Measurements from ENCODE around the gene GMPPB.
A peak's percentile ranks its signal among the peaks of the same experiment; 100 is the strongest.
"Not testable (repeated sequence)": the region's sequence is repeated elsewhere in the genome, so short reads cannot be mapped to it uniquely, and the experiment has no call there.

The GMPPB gene

DNA sequence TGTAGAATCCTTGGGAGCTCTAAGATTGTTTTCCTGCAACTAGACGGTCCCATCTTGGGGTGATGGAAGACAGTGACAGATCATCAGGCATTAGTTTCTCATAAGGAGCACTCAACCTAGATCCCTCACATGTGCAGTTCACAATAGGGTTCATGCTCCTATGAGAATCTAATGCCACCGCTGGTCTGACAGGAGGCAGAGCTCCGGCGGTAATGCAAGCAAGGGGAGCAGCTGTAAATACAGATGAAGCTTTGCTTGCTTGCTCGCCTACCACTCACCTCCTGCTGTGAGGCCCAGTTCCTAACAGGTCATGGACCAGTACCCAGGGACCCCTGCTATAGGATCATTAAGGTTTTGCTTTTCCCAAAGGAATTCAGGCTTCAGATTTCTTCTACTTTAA, 25.1 kb upstream of the GMPPB start:
- not testable (repeated sequence) for ATAC-seq (replicated peaks; ENCODE audit: extremely low read depth, poor library complexity, severe bottlenecking); H3K9me3 Mint-ChIP-seq; H3K4me3 Mint-ChIP-seq; H3K27ac Mint-ChIP-seq (ENCODE audit: low read depth); DNase-seq (ENCODE audit: low spot score in 2 of 2); H3K27me3 Mint-ChIP-seq
- Mint-ChIP-seq H3K4me1 (peaks cover 37% of the 10 kb centered on the region), H3K36me3 (ENCODE audit: insufficient read depth) (peaks cover 24% of the 10 kb centered on the region)

DNA sequence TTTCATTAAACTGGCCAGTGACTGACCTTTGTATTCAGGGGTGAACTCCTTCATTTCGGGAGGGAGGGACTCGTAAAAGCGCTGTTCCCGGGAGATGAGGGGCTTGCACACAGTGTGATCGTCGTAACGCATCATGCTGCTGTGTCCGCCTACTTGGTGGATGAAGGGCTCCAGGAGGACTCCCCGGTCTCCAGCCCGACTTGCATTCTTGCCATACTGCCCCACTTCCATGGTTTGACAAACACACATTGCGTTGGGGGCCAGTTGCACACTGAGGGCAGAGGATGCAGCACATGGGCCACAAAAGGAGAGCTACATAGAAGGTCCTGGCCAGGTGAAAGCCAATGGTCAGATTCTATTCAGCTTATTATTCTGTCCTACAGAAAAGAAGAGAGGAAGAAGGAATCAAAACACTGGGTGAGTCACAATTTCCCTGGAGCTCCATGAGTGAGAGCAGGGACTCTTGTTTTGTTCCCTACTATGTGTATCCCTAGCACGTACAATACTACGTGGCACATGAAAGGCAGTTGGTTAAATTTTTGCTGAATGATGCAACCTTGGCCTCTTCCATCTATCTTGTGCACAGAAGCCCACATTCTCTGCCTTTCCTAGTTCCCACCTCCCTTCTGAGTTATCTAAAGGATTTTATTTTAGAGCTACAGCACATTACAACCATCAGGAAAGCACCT, 24.2 kb upstream of the GMPPB start:
- Mint-ChIP-seq H3K4me3 (no peak overlapping the region), H3K27me3 (no peaks in the 10 kb centered on the region), H3K27ac (ENCODE audit: low read depth) (no peak overlapping the region), H3K9me3 (no peaks in the 10 kb centered on the region), H3K4me1 (peaks cover 29% of the 10 kb centered on the region), H3K36me3 (ENCODE audit: insufficient read depth) (peaks cover 26% of the 10 kb centered on the region)
- no peak for DNase-seq (ENCODE audit: low spot score in 2 of 2)
- ATAC-seq (replicated peaks; ENCODE audit: extremely low read depth, poor library complexity, severe bottlenecking) = no peak

DNA sequence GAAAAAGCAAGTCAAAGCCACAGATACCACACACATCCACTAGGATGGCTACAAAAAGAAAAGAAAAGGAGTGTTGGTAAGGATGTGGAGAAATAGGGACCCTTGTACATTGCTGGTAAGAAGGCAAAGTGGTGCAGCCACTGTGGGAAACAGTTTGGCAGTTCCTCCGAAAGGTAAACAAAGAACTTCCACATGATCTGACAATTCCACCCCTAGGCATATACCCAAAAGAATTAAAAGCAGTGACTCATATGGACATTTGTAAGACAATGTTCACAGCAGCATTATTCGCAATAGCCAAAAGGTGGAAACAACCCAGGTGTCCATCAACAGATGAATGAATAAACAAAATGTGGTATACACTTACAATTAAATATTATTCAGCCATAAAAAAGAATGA, 22.2 kb upstream of the GMPPB start:
- ATAC-seq (replicated peaks; ENCODE audit: extremely low read depth, poor library complexity, severe bottlenecking) (no peak), DNase-seq (ENCODE audit: low spot score in 2 of 2) (no peak)
- peaks cover 26% of the 10 kb centered on the region for H3K4me1 Mint-ChIP-seq
- H3K4me3 Mint-ChIP-seq = no peak overlapping the region
- no peak overlapping the region for H3K27ac Mint-ChIP-seq (ENCODE audit: low read depth)
- peaks cover 30% of the 10 kb centered on the region for H3K36me3 Mint-ChIP-seq (ENCODE audit: insufficient read depth)
- no peaks in the 10 kb centered on the region for H3K27me3 Mint-ChIP-seq
- no peaks in the 10 kb centered on the region for H3K9me3 Mint-ChIP-seq

DNA sequence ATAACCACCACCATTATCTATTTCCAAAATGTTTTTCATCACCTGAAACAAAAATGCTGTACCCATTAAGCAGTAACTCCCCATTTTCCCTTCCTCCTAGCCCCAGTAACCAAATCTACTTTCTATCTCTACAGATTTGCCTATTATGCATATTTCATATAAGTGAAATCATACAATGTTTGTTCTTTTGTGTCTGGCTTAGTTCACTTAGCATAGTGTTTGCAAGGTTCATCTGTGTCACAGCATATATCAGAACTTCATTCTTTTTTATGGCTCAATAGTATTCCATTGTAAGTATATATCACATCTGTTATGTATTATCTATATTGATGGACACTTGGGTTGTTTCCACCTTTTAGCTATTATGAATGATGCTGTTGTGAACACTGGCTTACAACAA, 16.7 kb upstream of the GMPPB start:
- Mint-ChIP-seq H3K9me3 (no peaks in the 10 kb centered on the region), H3K4me3 (no peak overlapping the region), H3K36me3 (ENCODE audit: insufficient read depth) (peaks cover 36% of the 10 kb centered on the region), H3K27me3 (no peaks in the 10 kb centered on the region), H3K27ac (ENCODE audit: low read depth) (peak overlapping the region; percentile 23), H3K4me1 (peaks cover 15% of the 10 kb centered on the region)
- DNase-seq (ENCODE audit: low spot score in 2 of 2) (no peak), ATAC-seq (replicated peaks; ENCODE audit: extremely low read depth, poor library complexity, severe bottlenecking) (no peak)

DNA sequence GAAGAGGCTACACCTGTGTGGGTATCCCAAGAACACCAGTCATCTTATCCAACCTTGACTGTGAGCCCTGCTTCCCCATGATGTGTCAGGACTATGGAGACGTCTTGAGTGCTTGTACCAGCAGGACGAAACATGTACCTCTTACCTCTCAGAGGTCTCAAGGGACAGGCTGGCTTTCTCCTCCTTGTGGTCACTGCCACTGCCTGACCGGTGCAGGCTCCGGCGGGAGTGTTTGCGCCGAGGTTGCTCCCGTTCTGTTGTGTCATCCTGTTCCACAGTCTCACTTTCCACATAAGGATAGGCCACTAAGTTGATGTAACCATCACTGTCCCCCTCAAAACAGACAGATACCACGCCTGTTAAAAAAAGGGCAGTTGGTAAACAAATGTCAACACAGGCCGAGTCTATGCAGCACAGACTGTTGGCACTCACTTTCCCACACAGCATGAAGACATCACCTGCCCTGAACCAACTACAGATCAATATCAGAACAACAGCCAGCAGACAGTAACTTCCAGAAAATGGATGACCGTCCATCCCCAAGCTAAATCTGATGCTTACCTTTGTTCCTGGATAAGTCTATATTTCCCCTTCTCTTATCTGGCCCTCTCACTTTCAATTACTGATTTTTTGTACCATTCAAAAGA, 14.4 kb upstream of the GMPPB start:
- DNase-seq (ENCODE audit: low spot score in 2 of 2) (no peak), ATAC-seq (replicated peaks; ENCODE audit: extremely low read depth, poor library complexity, severe bottlenecking) (no peak)
- Mint-ChIP-seq H3K36me3 (ENCODE audit: insufficient read depth) (peaks cover 38% of the 10 kb centered on the region), H3K4me3 (no peak overlapping the region), H3K27ac (ENCODE audit: low read depth) (peak overlapping the region; percentile 33), H3K4me1 (peaks cover 5% of the 10 kb centered on the region), H3K9me3 (no peaks in the 10 kb centered on the region), H3K27me3 (no peaks in the 10 kb centered on the region)

DNA sequence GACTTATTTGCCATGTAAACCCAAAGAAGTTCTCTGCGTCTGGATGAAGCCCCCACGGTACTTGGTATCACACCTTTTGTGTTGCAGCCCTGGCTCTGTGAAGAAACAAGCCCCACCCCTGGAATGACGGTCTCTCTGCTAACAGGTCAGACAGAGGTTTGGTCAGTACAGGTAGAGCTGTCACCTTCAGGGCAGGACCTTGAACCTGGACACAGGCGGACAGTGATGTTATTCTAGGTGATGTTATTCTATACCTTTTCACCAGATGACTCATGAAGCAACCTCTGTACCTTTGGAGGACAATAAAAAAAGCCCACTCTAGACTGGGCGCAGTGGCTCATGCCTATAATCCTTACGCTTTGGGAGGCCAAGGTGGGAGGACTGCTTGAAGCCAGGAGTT, 11.0 kb upstream of the GMPPB start:
- DNase-seq (ENCODE audit: low spot score in 2 of 2) (no peak), ATAC-seq (replicated peaks; ENCODE audit: extremely low read depth, poor library complexity, severe bottlenecking) (no peak)
- no peak overlapping the region for H3K27ac Mint-ChIP-seq (ENCODE audit: low read depth)

DNA sequence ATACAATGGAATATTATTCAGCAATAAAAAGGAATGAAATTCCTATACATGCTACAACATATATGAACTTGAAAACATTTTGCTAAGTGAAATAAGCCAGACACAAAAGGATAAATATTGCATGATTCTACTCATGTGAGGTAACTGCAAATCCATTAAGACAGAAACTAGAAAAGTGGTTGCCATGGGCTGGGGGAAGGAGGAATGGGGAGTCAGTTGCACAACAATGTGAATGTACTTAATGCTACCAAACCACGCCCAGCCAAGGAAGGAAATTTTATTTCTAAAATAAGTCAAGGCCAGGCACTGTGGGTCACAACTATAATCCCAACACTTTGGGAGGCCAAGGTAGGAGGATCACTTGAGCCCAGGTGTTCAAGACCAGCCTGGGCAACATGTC, 9.8 kb upstream of the GMPPB start:
- Mint-ChIP-seq H3K27me3 (no peaks in the 10 kb centered on the region), H3K4me1 (peaks cover 2% of the 10 kb centered on the region), H3K9me3 (no peaks in the 10 kb centered on the region), H3K4me3 (no peak overlapping the region), H3K36me3 (ENCODE audit: insufficient read depth) (peaks cover 54% of the 10 kb centered on the region), H3K27ac (ENCODE audit: low read depth) (no peak overlapping the region)
- ATAC-seq (replicated peaks; ENCODE audit: extremely low read depth, poor library complexity, severe bottlenecking) (no peak), DNase-seq (ENCODE audit: low spot score in 2 of 2) (no peak)

More for the DNA sequence above, 11.0 kb upstream of the GMPPB start:
- no peak overlapping the region for H3K4me3 Mint-ChIP-seq
- peaks cover 5% of the 10 kb centered on the region for H3K4me1 Mint-ChIP-seq
- peaks cover 57% of the 10 kb centered on the region for H3K36me3 Mint-ChIP-seq (ENCODE audit: insufficient read depth)
- H3K9me3 Mint-ChIP-seq = no peaks in the 10 kb centered on the region
- no peaks in the 10 kb centered on the region for H3K27me3 Mint-ChIP-seq

DNA sequence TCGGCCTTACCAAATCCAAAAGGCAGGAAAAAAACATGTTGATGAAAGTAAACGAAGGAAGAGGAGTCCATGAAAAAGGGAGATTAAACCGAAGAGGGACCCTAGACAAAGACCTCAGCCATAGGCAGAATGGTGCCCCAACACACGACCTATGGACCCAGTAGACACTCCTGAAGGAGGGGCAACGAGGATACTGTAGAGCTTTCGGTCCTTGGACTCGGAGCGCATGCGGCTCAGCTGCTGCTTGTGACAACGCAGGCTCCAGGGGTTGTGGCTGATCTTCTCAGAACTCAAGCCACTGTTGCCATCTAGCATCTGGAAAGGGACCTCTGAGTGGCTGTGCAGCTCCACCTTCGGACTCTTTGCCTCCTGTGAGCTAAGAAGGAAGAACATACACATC, 8.8 kb upstream of the GMPPB start:
- ATAC-seq (replicated peaks; ENCODE audit: extremely low read depth, poor library complexity, severe bottlenecking) (no peak), DNase-seq (ENCODE audit: low spot score in 2 of 2) (no peak)
- Mint-ChIP-seq H3K27ac (ENCODE audit: low read depth) (no peak overlapping the region), H3K27me3 (no peaks in the 10 kb centered on the region), H3K4me3 (no peak overlapping the region), H3K36me3 (ENCODE audit: insufficient read depth) (peaks cover 54% of the 10 kb centered on the region), H3K9me3 (no peaks in the 10 kb centered on the region), H3K4me1 (no peaks in the 10 kb centered on the region)

DNA sequence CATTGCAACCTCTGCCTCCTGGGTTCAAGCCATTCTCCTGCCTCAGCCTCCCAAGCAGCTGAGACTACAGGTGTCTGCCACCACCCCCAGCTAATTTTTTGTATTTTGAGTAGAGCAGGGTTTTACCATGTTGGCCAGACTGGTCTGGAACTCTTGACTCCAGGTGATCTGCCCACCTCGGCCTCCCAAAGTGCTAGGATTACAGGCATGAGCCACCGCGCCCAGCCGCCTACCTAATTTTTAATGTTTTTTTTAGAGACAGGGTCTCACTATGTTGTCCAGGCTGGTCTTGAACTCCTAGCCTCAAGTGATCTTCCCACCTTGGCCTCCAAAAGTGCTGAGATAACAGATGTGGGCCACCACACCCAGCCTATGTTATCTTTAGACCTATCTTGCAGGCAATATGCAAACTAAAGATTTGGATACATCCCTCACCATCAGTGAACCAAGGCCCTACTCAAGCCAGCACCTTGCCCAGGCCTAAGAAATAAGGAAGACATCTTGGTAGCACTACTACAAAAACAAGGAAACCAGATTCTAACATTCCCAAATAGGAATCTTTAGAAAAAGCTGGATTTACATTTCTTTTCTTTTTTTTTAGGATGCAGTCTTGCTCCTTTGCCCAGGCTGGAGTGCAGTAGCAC, 6.3 kb upstream of the GMPPB start:
- Mint-ChIP-seq H3K27me3 (no peaks in the 10 kb centered on the region), H3K4me3 (no peak overlapping the region), H3K27ac (ENCODE audit: low read depth) (no peak overlapping the region), H3K4me1 (no peaks in the 10 kb centered on the region), H3K36me3 (ENCODE audit: insufficient read depth) (peaks cover 48% of the 10 kb centered on the region), H3K9me3 (no peaks in the 10 kb centered on the region)
- ATAC-seq (replicated peaks; ENCODE audit: extremely low read depth, poor library complexity, severe bottlenecking) (no peak), DNase-seq (ENCODE audit: low spot score in 2 of 2) (no peak)

DNA sequence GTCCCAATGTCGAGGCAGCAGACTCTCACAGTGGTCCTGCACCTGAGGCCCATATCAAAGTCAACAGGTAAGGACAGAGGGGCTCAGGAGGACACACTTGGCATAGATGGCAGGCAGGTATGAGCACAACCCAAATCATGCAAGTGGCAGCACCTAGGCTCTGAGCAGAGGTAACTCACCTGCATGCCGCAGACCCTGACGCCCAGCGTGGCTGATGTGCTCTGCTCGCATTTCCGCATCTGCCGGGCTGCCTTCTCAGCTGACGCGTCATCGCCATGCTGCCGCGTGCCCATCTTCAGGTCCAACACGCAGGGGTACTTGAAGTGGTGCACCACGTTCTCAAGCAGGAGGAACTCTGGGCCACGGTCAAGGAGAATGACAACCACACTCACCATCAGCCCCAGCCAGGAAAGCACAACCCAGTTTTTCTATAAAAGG, 4.2 kb upstream of the GMPPB start:
- no peak for DNase-seq (ENCODE audit: low spot score in 2 of 2)
- Mint-ChIP-seq H3K4me1 (peaks cover 14% of the 10 kb centered on the region), H3K4me3 (no peak overlapping the region), H3K9me3 (no peaks in the 10 kb centered on the region), H3K27me3 (no peaks in the 10 kb centered on the region), H3K27ac (ENCODE audit: low read depth) (no peak overlapping the region), H3K36me3 (ENCODE audit: insufficient read depth) (peaks cover 52% of the 10 kb centered on the region)
- no peak for ATAC-seq (replicated peaks; ENCODE audit: extremely low read depth, poor library complexity, severe bottlenecking)

DNA sequence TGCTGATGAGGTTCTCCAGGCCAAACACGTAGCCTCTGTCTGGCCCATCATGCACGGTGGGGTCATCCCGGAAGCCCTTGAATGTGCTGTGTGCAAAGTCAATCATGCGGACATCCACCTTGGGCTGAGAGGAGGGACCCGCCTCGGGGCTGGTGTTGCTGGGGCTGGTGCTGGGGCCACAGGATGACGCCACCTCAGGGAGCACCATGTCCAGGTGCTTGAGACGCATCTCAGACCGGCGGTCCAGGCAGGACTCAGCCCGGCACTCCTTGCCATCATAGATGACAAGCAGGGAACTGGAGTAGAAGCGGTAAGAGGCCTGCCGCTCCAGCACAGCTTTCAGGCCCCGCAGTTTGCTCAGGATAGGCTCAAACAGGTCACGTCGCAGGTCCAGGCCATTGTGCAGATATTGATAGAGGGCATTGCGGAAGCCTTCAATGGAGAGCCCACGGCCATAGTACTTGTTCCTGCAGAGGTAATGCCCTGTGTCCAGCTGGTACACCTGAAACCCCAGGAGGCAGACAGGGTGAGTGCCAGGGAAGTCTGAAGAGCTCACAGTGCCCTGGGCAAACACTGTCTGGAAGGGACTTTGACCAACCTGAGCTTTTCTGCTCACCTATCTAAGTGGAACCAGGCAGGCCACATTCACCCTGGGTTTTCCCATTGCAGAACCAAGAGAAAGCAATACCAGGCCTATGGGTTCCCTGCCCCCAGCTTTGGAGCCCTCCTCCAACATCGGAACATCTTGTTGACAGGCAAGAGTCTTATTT, 3.6 kb upstream of the GMPPB start:
- Mint-ChIP-seq H3K4me3 (no peak overlapping the region), H3K27ac (ENCODE audit: low read depth) (no peak overlapping the region), H3K36me3 (ENCODE audit: insufficient read depth) (peaks cover 47% of the 10 kb centered on the region), H3K9me3 (no peaks in the 10 kb centered on the region), H3K4me1 (peaks cover 19% of the 10 kb centered on the region), H3K27me3 (no peaks in the 10 kb centered on the region)
- ATAC-seq (replicated peaks; ENCODE audit: extremely low read depth, poor library complexity, severe bottlenecking) = no peak
- DNase-seq (ENCODE audit: low spot score in 2 of 2) = no peak

DNA sequence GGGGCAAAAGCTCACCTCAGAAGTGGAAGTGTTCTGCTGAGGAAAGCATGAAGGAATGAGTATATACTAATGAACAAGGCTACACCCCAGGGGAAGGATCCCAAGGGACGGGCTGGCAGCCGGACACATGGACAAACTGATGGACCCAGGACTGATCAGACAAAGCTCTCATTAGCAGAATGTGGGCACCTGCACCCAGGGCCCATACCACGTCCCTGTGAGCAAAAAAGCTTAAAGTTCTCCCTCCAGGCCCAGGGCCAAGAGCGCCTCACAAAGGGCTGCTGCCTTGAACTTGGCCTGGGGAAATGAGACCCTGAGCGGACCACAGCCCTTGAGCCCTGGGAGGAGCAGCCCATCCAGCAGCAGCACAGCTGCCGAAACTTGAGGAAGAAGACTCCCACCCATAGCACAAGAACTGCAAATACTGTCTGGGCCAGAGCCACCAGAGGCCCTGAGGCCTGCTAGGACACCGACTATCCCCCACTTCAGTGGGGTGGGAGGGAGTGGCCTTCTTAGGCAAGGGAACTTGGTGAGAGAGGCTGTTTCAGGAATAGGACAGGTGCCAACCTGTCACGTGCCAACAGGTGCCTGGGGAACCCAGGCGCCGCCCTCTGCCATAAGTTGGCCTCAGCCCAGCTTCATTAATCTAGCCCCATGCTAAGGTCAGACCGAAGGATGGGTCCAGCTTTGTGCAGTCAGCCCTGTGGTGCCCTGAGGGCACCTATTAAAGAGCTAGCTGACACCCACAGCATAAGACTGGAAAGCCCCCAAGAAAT, 2.3 kb upstream of the GMPPB start:
- peaks cover 19% of the 10 kb centered on the region for H3K4me1 Mint-ChIP-seq
- H3K27me3 Mint-ChIP-seq = no peaks in the 10 kb centered on the region
- H3K27ac Mint-ChIP-seq (ENCODE audit: low read depth) = no peak overlapping the region
- H3K4me3 Mint-ChIP-seq = no peak overlapping the region
- peaks cover 40% of the 10 kb centered on the region for H3K36me3 Mint-ChIP-seq (ENCODE audit: insufficient read depth)
- DNase-seq (ENCODE audit: low spot score in 2 of 2) = no peak
- no peak for ATAC-seq (replicated peaks; ENCODE audit: extremely low read depth, poor library complexity, severe bottlenecking)
- no peaks in the 10 kb centered on the region for H3K9me3 Mint-ChIP-seq
